NCI-H2081 (cell line): Measurements from ENCODE around the gene UTP11.
A peak's percentile ranks its signal among the peaks of the same experiment; 100 is the strongest.

Experiments
- DNase-seq, 2 experiments: peaks; one replicate each; lab custom pipeline; 2025; lab: John Stamatoyannopoulos, UW

UTP11 gene

GRCh38 chr1:38046333-38046883 lies 33.9 kb downstream of the UTP11 start, which contains the start of gene POU3F1:
Gene POU3F1 (minus strand): TSS chr1:38046793. CDS start chr1:38046743, 50 bp downstream.
- no peak for DNase-seq

DNA sequence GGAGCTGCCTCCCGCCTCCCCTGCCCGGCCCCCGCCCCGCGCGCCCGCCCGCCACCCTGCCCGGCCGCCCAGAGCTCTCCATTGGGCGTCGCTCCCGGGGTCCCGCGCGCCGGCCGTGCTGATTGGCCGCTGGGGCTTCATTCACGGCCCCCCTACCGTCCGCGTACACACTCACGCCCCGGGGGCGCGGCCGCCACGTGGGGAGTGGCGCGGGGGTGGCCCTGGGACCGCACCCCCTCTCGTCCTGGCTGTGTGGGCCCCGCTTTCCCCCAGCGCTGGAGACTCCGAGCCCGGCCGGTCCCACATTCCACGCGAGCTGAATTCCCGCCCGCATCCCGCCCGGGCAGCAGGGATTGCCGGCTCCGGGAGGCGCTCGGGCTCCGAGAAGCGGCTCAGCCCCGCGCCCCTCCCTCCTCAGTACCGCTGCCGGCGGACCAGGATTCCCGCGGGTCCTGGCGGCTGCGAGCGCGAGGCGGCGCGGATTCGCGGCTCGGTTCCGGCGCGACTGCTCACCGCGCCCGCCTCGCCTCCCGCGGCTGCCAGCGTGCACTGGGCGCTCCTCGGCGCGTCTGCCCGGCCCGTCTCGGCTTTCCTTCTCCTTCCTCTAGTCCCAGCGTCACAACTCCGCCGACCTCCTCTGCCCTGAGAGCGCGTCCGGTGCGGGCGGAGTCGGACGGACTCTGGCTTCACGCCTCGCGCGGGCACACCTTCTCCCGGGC lies 34.5 kb downstream of the UTP11 start:
- DNase-seq: peak; percentile 86

DNA sequence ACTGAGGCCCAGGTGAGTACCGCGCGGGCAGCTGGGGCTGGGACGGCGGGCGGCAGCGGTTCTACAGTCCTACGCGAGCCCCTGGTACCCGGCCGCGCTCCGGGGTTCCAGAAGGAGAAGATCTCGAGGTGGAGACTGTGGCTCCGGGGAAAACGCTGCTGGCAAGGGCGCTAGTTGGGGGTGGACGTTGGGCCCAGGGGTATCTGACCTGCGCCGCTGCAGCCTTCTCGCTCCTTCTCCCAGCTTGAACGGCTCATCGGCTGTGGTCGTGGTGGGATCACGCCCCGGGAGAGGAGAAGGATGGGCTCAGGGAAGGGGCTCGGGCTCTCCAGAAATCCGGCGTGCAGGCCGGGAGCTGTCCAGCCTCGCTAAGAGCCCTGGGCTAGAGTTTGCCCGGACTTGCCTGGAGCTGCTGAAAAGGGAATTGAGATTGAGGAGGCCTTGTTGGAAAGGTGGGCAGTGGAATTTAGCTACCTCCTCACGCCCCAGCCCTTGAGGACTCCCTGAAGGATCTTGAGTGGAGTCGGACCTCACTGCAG lies 35.1 kb downstream of the UTP11 start:
- no peak for DNase-seq

GRCh38 chr1:38050397-38051078 lies 38.0 kb downstream of the UTP11 start:
- DNase-seq: no peak

DNA sequence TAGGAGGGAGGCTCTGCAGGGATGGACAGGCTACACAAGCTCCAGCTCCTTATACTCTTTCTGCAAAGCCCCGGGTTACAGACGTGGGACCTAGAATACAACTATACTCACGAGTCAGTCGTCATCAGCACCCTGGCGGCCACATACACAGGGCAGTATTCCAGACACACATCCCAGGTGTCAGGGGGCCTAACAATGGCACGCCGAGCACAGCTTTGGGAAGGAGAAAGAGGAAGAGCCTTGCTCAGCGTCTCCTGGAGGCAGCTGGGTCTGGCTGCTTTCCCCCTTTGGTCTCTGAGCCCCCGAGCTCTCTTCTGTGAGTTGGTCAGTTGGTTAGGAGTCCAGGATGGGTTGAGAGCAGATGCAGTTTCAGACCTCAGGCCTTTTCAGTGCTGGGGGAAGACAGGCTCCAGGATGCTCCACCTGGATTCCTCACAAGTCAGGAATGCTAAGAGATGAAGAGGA lies 38.6 kb downstream of the UTP11 start:
- no peak for DNase-seq

- no peak for DNase-seq
These were observed 40.3 kb downstream of the UTP11 start for GRCh38 chr1:38052750-38053415.

DNA sequence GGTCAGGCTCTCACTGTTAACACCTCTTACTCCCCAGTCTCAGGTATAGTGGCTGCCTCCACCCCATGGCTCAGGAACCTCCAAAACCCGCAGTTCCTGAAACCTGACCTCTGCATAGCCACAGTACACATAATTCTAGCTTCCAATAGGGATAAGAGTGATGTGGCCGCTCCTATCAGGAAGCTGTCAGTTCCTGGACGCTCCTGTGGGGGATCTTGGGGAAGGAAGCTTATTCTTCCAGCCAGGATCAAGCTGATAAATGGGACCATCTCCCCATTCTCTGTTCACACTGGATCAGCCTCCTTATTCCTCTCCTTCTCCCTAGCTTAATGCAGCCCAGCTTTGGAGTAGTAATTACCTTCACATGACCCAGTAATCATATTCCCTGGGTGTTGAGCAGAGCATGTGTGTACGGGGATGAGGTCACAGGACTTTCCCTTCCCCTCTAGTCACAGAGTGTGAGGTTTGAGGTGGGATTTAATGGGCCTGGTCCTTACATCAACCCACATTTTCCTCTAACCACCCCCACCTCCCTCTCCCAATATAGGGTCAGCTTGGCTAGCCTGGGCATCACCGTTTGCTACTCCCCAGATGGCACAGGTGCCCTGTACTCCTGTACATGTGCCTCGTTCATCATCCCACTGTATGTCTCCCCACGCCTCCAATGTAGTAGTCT lies 41.0 kb downstream of the UTP11 start:
- no peak for DNase-seq

DNA sequence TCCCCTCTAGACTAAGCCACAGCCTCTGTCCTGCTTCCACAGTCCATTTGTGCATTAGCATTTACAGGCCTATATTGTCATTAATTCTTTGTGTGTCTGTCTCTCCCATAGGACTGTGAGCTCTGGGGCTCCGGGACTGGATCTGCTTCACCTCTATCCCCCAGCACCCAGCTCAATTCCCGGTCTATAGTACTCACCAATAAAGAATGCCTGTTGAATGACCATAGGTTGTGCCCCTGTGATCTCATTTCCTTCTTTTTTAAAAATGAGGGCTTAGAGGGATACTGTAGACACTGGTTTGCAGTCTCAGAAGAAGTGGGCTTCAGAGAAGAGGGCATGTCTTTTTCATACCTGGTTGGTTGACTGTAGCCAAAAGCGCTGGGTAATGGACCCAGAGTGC lies 42.9 kb downstream of the UTP11 start:
- DNase-seq: no peak

DNA sequence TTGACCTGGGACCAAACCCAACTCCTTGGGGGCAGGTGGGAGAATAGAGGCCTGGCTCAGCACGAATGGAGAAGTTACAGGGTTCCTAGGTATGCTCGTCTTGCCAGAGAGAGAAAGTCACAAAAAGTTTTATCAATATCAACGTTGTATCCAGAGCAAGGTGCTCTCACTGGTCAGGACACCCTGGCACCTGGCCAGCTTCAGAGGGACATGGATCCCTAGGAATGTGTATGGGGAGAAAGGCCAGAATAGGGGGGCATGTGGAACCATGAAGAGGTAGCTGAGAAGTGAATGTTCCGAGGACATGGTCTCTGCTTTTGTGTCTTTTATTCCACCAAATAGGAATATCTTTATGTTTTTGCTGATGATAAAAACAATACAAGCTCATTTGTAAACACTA lies 43.4 kb downstream of the UTP11 start:
- no peak for DNase-seq

GRCh38 chr1:38059635-38060250 lies 47.2 kb downstream of the UTP11 start:
- no peak for DNase-seq

- no peak for DNase-seq
These were observed 48.0 kb downstream of the UTP11 start for GRCh38 chr1:38060498-38060897.

GRCh38 chr1:38061290-38061689 lies 48.8 kb downstream of the UTP11 start:
- no peak for DNase-seq

- no peak for DNase-seq
These were observed 49.4 kb downstream of the UTP11 start for GRCh38 chr1:38061883-38062328.

GRCh38 chr1:38062361-38063288 lies 50.1 kb downstream of the UTP11 start:
- DNase-seq: peak; percentile 81 to 90

DNA sequence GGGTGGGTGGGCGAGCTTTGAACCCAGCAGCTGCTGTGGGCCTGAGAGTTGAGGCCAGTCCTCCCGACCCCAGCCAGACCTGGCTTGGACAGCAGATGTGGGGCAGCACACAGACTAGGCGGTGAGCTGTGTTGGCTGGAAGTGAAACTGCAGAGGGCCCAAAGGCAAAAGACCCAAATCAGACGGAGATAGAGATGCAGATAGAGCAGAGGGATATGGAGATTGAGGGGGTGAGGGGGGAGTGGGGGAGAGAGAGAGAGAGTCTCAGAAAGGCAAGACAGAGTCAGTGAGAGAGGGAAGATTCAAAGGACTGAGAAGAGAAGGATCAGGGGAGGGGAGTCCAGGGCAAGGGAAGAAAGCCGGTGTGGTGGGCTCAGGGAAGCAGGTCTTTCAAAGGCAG lies 51.1 kb downstream of the UTP11 start:
- DNase-seq: no peak

- no peak for DNase-seq
These were observed 51.8 kb downstream of the UTP11 start for GRCh38 chr1:38064197-38064903.

DNA sequence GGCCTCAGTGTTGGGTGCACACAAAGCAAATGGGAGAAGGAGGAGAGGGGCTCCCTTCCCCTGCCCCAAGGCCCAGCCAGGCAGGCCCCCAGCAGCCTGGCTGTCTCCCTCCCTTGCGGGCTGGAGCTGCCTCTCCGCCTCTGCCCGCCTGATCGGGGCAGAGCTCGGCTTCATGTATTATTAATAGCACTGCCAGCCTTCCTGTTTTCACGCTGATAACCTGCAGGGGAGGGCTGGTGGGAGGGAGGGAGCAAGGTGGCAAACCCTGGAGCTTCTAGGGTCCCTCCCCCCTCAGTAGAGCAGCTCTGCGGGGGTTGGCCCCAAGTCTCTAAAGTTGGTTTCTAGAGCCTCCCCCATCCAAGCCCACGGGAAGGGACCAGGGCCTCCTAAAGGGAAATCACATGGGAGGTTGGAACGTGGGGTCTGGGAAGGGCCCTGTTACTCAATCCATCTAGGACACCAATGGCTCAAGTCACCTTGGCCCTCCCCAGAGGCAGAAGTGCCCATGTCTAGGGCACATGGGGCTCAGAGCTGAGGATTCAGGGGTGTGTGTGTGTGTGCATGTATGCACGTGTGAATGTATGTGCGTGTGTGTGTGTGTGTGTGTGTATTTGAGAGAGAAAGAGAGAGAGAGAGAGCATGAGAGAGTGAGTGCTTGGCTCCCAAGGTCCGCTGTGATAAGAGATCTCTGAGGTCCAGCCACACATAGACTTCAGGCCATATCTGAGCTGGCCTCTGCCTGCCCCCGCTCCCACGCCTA lies 55.9 kb downstream of the UTP11 start:
- DNase-seq: peak; percentile 23 to 36

DNA sequence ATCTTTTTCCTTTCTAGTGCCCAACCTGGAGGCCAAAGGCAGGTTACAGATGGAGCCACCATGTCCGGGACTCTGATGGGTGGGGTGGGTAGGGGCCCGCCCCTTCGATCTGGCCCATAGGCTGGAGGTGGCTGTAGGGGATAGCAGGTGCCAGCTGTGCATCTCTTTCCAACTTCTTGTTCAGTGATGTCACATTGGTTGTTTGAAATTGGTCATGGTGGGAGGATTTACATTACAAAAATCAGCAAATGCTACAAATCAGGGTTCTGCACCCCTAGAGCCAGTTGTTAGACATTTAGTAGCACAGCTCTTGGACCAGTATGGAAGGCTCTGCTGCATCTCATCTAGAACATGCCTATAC lies 56.4 kb downstream of the UTP11 start:
- no peak for DNase-seq
